Mesangial cell (primary cell): Measurements from ENCODE around the gene CD38. TPM values are rescaled to one million over a fixed set of nuclear protein-coding genes. Genes with fewer than 3 reads are reported as not detected.

ENCODE experiments used
- total RNA-seq: library from RNA; depleted of rRNA; stranded (reverse); fragments of >200 nt; gene quantifications from 2 replicates; pipeline ENCODE4 v1.2.3, GENCODE V29; 2015

The CD38 gene
- under 0.01 and 0.38 TPM in 2 replicates for total RNA-seq

DNA sequence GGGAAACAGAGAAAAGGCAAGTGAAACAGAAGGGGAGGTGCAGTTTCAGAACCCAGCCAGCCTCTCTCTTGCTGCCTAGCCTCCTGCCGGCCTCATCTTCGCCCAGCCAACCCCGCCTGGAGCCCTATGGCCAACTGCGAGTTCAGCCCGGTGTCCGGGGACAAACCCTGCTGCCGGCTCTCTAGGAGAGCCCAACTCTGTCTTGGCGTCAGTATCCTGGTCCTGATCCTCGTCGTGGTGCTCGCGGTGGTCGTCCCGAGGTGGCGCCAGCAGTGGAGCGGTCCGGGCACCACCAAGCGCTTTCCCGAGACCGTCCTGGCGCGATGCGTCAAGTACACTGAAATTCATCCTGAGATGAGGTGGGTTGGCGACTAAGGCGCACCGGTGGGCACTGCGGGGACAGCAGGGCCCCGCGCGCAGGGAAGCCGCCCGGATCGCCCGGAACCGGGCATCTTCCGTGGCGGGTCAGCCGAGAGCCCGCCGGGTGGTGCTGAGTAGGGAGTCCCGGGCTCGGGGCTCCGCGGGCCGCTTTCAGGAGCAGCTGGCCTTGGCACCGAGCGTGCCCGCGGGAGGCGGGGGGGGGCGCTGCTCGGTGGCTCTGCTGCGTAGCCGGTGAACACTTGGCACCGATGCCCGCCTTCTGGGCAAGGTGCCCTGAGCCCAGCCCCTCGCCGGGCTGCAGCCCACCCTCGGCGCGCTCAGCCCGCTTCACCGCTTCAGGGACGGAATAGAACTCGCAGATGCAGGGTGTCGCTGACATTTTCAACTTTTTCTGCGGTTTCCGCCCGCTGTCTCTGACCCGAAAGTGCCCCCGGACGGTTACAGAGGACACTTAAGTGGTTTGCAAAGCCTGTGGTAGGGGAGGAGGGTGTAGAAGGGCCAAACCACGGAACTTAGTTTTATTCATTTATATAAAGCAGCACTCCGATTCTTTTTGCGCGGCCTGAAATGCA lies at the start of gene CD38:
Gene CD38, plus strand, starts transcription at position 40 of the 953 bp plus-strand sequence. Its CDS starts 87 bp downstream, at position 127.

Other genes with a start within 250 kb of the CD38 start
- gene FBXL5, start 123.0 kb upstream of the CD38 start, total RNA-seq = 49.4 and 65.0 TPM in 2 replicates
- gene FAM200B, start 96.5 kb upstream of the CD38 start, total RNA-seq = 21.7 and 37.9 TPM in 2 replicates
- 12.8 and 18.6 TPM in 2 replicates for gene BST1, start 75.3 kb upstream of the CD38 start, total RNA-seq
- gene FGFBP1, start 160.4 kb downstream of the CD38 start, total RNA-seq = 0.16 and 0.38 TPM in 2 replicates
- not detected in 2 replicates for gene FGFBP2, start 184.8 kb downstream of the CD38 start, total RNA-seq